Sigmoid colon (tissue), 4 donors: ENCODE data around the gene DPM2.

ENCODE experiments used
- EP300 ChIP-seq, 4 donors: sonication (generic); formaldehyde crosslinking; IDR thresholded peaks; one replicate each; pipeline ENCODE4 v1.6.1; 2017; ENCODE audit warnings: antibody characterized with exemption in 4 of 4
- POLR2A ChIP-seq, 2 donors: fragments of 450-650 bp; IDR thresholded peaks; one replicate each; pipeline ENCODE4 v1.6.1; 2016; ENCODE audit warnings: antibody characterized with exemption in 2 of 2, mild to moderate bottlenecking in 2 of 2, moderate library complexity in 2 of 2
- POLR2AphosphoS5 ChIP-seq, 4 donors: sonication (generic); formaldehyde crosslinking; IDR thresholded peaks; one replicate each; pipeline ENCODE4 v1.6.1; 2017; ENCODE audit warnings: antibody characterized with exemption in 4 of 4
- TF ChIP-seq, protein P1 (sequence below), 4 experiments: fragments of 450-650 bp in 3 of 4; fragments of 200-600 bp in 1 of 4; IDR thresholded peaks; one replicate each; pipeline ENCODE4 v1.5.1; 2016 to 2019; ENCODE audit warnings: antibody characterized with exemption in 4 of 4, mild to moderate bottlenecking in 3 of 4, moderate library complexity in 2 of 4

DNA sequence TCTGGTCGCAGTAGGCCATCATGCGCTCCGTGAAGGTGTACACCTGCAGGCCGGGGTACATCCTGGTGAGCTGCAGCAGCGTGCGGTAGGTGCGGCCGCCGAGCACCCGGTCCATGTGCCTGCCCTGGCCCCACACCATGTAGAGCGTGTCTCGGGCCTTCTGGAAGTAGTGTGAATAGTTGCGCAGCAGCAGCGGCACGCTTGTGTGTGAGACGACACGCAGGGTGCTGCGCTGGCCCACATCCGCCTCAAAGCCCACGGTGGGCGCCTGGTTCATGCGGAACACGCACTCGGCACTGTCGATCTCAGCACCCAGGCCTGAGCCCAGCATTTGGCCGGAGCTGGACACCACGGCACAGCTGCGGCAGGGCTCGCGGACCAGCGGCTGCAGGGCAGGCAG lies 25.4 kb downstream of the DPM2 start:
- TF ChIP-seq POLR2AphosphoS5 (IDR thresholded peaks at IDR 0.05) (no peak), EP300 (IDR thresholded peaks at IDR 0.05) (no peak), POLR2A (IDR thresholded peaks at IDR 0.05) (no peak)
- TF ChIP-seq, protein P1, sequence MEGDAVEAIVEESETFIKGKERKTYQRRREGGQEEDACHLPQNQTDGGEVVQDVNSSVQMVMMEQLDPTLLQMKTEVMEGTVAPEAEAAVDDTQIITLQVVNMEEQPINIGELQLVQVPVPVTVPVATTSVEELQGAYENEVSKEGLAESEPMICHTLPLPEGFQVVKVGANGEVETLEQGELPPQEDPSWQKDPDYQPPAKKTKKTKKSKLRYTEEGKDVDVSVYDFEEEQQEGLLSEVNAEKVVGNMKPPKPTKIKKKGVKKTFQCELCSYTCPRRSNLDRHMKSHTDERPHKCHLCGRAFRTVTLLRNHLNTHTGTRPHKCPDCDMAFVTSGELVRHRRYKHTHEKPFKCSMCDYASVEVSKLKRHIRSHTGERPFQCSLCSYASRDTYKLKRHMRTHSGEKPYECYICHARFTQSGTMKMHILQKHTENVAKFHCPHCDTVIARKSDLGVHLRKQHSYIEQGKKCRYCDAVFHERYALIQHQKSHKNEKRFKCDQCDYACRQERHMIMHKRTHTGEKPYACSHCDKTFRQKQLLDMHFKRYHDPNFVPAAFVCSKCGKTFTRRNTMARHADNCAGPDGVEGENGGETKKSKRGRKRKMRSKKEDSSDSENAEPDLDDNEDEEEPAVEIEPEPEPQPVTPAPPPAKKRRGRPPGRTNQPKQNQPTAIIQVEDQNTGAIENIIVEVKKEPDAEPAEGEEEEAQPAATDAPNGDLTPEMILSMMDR (IDR thresholded peaks at IDR 0.05): no peak
